ENCODE results near the gene KRTAP10-2. TPM values are rescaled to one million over a fixed set of nuclear protein-coding genes. Genes with fewer than 3 reads are reported as not detected.
"Not testable (repeated sequence)": the region's sequence is repeated elsewhere in the genome, so short reads cannot be mapped to it uniquely, and the experiment has no call there.

The KRTAP10-2 gene
- total RNA-seq, 1 donor from 2014 or later = not detected

DNA sequence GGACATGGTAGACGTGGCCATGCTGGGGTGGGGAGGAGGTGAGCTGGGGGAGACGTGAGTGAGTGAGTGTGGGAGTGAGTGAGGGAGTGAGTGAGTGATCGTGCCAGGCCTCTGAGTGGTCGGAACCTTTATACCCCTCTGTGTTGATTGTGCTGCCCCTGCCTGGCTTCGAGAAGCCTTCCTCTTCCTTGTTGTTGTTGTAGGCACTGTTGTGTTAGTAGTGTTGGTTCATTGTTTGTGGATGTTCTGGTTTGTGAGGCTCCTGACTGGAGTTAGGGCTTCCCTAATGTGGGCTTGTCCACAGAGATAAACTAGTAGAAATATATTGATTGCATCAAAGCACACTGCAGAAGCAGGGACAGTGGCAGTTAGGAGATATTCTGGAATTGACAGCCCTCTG lies 7.4 kb upstream of the KRTAP10-2 start, which contains the start of gene KRTAP10-3:
Gene KRTAP10-3, minus strand, starts transcription at position 101 of the 400 bp plus-strand sequence. Its CDS starts 80 bp downstream, at position 21.
- peaks cover 4% of the 10 kb centered on the region for H3K9me3 Mint-ChIP-seq
- no peak within 1 kb of the TSS for H3K4me3 Mint-ChIP-seq
- H3K27me3 Mint-ChIP-seq (ENCODE audit: low read depth) = peaks cover 10% of the 10 kb centered on the region
- no peaks in the 10 kb centered on the region for H3K4me1 Mint-ChIP-seq
- no peak within 1 kb of the TSS for H3K27ac Mint-ChIP-seq (ENCODE audit: unreplicated experiment)
- TF ChIP-seq, protein P1, sequence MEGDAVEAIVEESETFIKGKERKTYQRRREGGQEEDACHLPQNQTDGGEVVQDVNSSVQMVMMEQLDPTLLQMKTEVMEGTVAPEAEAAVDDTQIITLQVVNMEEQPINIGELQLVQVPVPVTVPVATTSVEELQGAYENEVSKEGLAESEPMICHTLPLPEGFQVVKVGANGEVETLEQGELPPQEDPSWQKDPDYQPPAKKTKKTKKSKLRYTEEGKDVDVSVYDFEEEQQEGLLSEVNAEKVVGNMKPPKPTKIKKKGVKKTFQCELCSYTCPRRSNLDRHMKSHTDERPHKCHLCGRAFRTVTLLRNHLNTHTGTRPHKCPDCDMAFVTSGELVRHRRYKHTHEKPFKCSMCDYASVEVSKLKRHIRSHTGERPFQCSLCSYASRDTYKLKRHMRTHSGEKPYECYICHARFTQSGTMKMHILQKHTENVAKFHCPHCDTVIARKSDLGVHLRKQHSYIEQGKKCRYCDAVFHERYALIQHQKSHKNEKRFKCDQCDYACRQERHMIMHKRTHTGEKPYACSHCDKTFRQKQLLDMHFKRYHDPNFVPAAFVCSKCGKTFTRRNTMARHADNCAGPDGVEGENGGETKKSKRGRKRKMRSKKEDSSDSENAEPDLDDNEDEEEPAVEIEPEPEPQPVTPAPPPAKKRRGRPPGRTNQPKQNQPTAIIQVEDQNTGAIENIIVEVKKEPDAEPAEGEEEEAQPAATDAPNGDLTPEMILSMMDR (conservative IDR thresholded peaks at IDR 0.05) = no peak
- no peaks in the 10 kb centered on the region for H3K36me3 Mint-ChIP-seq (ENCODE audit: low read depth)
- DNase-seq (ENCODE audit: low read depth, low spot score) = no peak

DNA sequence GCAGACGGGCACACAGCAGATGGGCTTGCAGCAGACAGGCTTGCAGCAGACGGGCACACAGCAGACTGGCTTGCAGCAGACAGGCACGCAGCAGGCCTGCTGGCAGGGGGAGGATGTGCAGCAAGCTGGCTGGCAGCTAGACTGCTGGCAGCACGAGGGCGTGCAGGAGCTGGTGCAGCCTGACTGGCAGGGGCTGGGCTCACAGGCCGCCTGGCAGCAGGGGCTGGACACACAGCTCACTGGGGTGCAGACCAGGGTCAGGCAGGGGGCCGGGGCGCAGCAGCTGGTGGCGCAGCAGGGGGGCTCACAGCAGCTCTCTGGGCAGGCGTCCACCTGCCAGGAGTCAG lies 7.0 kb upstream of the KRTAP10-2 start:
- not testable (repeated sequence) for H3K4me3 Mint-ChIP-seq; H3K27ac Mint-ChIP-seq (ENCODE audit: unreplicated experiment); H3K27me3 Mint-ChIP-seq (ENCODE audit: low read depth); H3K4me1 Mint-ChIP-seq; H3K9me3 Mint-ChIP-seq; H3K36me3 Mint-ChIP-seq (ENCODE audit: low read depth); DNase-seq (ENCODE audit: low read depth, low spot score)

DNA sequence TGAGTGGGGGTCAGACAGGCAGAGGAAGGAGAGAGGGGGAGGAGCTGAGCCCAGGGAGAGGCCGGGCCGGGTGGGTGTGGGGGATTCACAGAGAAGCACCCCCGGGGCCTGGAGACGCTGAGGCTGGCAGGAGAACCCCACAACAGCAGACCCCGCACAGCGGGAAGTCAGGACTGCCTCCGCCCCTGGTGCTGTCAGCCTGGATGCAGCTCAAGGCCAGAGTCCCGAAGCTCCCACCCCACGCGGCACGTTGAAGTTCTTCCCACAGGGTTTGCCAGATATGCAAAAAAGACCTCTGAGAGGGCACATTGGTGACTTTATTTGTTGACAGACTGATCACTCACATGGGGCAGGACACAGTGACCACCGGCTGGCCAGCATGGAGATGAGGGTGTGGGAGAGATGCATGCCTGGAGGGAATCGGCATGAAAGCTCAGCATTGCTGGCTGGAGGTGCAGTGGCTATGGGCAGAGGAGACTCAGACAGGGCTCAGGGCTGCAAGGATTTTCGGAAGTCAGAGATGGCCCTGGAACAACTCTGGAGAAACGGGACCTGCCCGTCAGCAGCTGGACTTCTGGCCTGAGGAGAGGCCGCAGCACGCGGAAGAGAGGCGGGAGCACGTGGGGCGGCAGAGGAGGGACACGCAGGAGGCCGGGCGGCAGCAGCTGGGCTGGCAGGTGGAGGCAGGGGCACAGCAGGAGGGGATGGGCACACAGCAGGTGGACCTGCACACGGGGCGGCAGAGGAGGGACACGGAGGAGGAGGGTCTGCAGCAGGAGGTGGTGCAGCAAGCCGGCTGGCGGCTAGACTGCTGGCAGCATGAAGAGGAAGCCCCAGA lies 6.4 kb upstream of the KRTAP10-2 start:
- H3K36me3 Mint-ChIP-seq (ENCODE audit: low read depth) = no peaks in the 10 kb centered on the region
- no peak overlapping the region for H3K27ac Mint-ChIP-seq (ENCODE audit: unreplicated experiment)
- H3K9me3 Mint-ChIP-seq = peaks cover 4% of the 10 kb centered on the region
- H3K4me3 Mint-ChIP-seq = no peak overlapping the region
- DNase-seq (ENCODE audit: low read depth, low spot score) = no peak
- TF ChIP-seq, protein P1 (conservative IDR thresholded peaks at IDR 0.05) = no peak
- no peaks in the 10 kb centered on the region for H3K4me1 Mint-ChIP-seq
- H3K27me3 Mint-ChIP-seq (ENCODE audit: low read depth) = peaks cover 8% of the 10 kb centered on the region

DNA sequence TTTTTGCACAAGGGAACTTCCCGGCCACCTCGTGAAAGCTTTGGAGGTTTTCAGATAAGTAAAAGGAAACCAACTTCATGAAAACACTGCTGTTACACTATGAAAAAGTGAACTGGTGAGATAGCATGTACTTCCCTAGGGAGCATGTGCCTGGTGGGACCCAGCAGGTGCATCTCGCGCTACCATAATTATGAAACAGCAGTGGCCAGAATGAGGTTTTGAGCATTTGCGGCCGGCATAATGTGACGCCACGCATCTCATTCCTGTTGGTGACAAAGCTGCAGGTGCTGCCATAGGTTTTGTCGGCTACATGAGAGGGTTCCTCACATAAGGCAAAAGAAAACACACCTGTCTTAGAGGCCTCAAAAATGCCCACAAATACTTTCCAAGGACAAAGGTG lies 5.6 kb upstream of the KRTAP10-2 start:
- TF ChIP-seq, protein P1 (conservative IDR thresholded peaks at IDR 0.05) = no peak
- H3K27me3 Mint-ChIP-seq (ENCODE audit: low read depth) = peaks cover 5% of the 10 kb centered on the region
- no peaks in the 10 kb centered on the region for H3K36me3 Mint-ChIP-seq (ENCODE audit: low read depth)
- H3K9me3 Mint-ChIP-seq = peaks cover 4% of the 10 kb centered on the region
- no peaks in the 10 kb centered on the region for H3K4me1 Mint-ChIP-seq
- H3K27ac Mint-ChIP-seq (ENCODE audit: unreplicated experiment) = no peak overlapping the region
- no peak overlapping the region for H3K4me3 Mint-ChIP-seq
- no peak for DNase-seq (ENCODE audit: low read depth, low spot score)

DNA sequence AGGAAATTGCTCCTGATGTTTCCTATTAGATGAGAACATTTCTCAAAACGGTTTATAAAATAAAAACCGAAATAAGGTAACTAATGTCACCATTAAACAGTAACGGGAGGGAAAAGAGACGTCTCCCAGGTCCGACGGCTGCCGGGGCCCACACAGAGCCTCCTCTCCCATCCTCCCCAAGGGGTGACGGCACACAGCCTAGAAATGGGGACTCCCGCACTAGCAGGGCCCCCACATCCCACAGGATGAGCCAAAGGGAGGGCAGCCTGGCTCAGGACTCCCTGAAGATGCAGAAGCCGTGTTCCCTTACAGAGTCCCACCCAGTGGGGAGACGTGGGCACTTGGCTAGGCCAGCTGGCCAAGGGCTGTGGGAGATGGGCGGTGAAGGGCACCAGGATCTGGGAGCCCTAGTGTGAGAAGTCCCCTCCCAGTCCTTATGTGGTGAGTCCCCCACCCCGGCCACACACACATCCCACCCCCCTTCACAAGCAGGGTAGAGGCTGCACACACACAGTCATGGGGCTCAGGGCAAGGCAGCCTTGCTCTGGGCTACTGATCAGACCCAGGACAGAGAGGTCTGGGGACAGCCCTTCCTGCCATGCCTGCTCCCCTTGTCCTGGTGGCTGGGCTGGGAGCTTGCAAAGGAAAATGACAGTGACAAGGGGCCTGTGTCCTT lies 4.0 kb upstream of the KRTAP10-2 start:
- TF ChIP-seq, protein P1 (conservative IDR thresholded peaks at IDR 0.05) = no peak
- no peak for DNase-seq (ENCODE audit: low read depth, low spot score)
- H3K9me3 Mint-ChIP-seq = no peaks in the 10 kb centered on the region
- no peak overlapping the region for H3K4me3 Mint-ChIP-seq
- H3K36me3 Mint-ChIP-seq (ENCODE audit: low read depth) = no peaks in the 10 kb centered on the region
- no peaks in the 10 kb centered on the region for H3K27me3 Mint-ChIP-seq (ENCODE audit: low read depth)
- peaks cover 4% of the 10 kb centered on the region for H3K4me1 Mint-ChIP-seq
- peak overlapping the region; percentile 57 for H3K27ac Mint-ChIP-seq (ENCODE audit: unreplicated experiment)

DNA sequence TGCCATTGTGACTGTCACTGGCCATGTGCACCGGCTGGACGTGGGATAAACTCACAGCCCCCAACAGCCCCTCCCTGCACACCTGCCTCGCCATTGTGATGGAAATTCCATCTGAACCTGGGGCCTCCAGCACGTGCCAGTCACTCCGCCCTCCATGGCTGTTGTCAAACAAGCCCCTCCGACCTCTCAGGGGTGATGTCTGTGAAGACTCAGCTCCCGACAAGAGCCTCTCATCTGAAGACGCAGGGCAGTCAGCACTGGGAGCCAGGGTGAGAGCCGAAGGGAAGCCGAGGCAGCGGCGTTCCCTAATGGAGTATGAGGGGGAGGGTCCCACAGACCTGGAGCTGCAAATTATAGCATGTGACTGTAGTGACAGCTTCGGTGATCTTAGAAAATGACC lies 1.4 kb upstream of the KRTAP10-2 start:
- Mint-ChIP-seq H3K4me1 (peaks cover 21% of the 10 kb centered on the region), H3K27me3 (ENCODE audit: low read depth) (no peaks in the 10 kb centered on the region), H3K4me3 (no peak overlapping the region), H3K9me3 (no peaks in the 10 kb centered on the region), H3K27ac (ENCODE audit: unreplicated experiment) (no peak overlapping the region), H3K36me3 (ENCODE audit: low read depth) (peaks cover 2% of the 10 kb centered on the region)
- no peak for DNase-seq (ENCODE audit: low read depth, low spot score)
- TF ChIP-seq, protein P1 (conservative IDR thresholded peaks at IDR 0.05) = no peak
